ENCODE results near the gene TAB2.

GRCh38 chr6:149422581-149422980, 105.1 kb downstream of the TAB2 start:
- TF ChIP-seq REST (IDR thresholded peaks at IDR 0.05; ENCODE audit: unreplicated experiment) (no peak), CTCF (conservative IDR thresholded peaks at IDR 0.05; ENCODE audit: low read depth in 2 of 2) (no peak), EZH2 (IDR thresholded peaks at IDR 0.05; ENCODE audit: low read depth, unreplicated experiment) (no peak), EZH2phosphoT487 (IDR thresholded peaks at IDR 0.05; ENCODE audit: unreplicated experiment) (no peak), ZNF462 (CRISPR knock-in tag; IDR thresholded peaks at IDR 0.05) (no peak), ZNF331 (CRISPR knock-in tag; IDR thresholded peaks at IDR 0.05; ENCODE audit: low read depth) (no peak), CREB1 (CRISPR knock-in tag; IDR thresholded peaks at IDR 0.05; ENCODE audit: low read depth) (no peak), POLR2AphosphoS5 (IDR thresholded peaks at IDR 0.05; ENCODE audit: low read depth) (no peak), STAT1 (IDR thresholded peaks at IDR 0.05; ENCODE audit: unreplicated experiment) (no peak), ETS1 (IDR thresholded peaks at IDR 0.05) (no peak), JUNB (IDR thresholded peaks at IDR 0.05; ENCODE audit: unreplicated experiment) (no peak), ZNF114 (CRISPR knock-in tag; IDR thresholded peaks at IDR 0.05) (no peak)
